Measurements from ENCODE around the gene DUOXA1.

DUOXA1 gene, protein sequence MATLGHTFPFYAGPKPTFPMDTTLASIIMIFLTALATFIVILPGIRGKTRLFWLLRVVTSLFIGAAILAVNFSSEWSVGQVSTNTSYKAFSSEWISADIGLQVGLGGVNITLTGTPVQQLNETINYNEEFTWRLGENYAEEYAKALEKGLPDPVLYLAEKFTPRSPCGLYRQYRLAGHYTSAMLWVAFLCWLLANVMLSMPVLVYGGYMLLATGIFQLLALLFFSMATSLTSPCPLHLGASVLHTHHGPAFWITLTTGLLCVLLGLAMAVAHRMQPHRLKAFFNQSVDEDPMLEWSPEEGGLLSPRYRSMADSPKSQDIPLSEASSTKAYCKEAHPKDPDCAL

DNA sequence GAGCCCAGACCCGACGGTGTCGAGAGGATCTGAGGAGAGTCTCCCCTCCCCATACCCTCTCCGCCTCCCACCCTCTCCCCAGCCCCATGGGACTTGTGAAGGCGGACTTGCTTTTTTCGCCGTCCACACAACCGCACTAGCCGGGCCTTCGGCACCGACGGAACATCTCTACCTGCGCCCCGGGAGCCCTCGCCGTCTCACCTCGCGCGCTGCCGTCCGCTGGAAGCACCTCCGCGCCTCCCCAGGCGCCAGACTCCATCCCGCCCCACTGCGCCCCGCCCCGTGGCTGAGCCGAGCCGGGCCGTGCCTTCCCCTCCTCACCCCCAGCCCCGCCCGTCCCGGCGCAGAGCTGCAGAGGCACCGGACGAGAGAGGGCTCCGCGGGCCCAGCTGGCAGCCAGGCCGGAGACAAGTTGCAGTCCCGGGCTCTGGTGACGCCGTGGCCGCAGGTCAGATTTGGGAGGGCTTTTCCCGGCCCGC, at the start of gene DUOXA1, which contains the start of gene DUOX1:
DUOXA1 (minus strand) TSS at position 229 of the 479 bp plus-strand sequence. CDS start 6,865 bp downstream, outside the sequence.
DUOX1 (plus strand) TSS at position 344 of the 479 bp plus-strand sequence. CDS start 1,973 bp downstream, outside the sequence.
- peak; percentile 80 for DNase-seq (ENCODE audit: low spot score)

DNA sequence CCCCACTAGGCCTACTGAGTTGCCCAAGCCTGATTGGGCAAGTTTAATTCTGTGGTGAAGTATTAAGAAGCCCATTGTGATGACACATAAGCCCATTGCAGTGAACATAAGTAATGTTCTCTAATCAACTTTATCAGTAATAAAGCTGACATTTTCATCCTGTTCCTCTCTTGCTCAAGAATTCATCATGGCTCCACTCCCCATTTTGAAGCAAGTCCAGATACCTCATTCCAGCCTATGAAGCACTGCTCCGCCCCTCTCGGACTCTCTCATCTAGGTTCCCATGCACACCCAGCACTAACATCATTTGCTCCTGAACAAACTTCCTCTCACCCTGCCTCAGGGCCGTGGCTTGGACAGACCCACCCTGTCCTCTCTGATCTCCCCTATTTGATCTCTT, 47.6 kb upstream of the DUOXA1 start:
- no peak for DNase-seq (ENCODE audit: low spot score)

DNA sequence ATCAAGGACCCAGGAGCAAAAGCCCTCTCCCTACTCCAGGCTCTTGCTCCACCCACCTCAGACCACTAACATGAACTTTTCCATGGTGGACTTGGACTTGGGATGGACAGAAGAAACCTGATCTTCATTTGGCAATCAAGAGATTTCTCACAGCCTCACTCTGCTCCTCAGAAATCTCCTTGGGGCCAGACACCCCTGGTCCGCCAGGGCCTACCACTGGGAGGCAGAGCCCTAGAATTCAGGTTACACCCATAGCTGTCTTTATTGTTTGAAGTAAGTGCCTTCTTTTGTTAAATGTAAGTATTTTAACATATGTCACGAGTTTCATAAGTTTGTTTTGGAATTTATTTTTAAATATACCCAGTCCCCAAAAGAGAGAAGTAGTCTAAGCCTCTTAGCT, 44.9 kb upstream of the DUOXA1 start:
- DNase-seq (ENCODE audit: low spot score): no peak

DNA sequence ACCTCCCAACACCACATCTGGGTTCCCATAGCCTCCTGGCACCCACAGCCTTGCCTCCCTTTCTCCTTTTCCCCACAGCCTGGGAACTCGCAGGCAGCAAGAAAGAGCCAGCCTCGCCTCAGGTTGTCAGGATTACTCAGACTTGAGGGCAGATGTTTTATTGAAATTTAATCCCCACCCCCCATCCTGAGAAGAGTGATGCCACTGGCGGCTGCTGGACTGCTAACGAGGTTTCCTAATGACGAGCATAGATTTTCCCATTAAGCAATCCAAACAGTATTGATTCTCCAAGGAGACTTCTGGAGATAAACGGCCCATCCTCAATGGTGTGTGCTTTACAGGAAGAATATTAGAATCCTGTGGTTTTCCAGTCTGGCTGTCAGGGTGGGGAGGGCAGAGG, 44.4 kb upstream of the DUOXA1 start:
- no peak for DNase-seq (ENCODE audit: low spot score)

DNA sequence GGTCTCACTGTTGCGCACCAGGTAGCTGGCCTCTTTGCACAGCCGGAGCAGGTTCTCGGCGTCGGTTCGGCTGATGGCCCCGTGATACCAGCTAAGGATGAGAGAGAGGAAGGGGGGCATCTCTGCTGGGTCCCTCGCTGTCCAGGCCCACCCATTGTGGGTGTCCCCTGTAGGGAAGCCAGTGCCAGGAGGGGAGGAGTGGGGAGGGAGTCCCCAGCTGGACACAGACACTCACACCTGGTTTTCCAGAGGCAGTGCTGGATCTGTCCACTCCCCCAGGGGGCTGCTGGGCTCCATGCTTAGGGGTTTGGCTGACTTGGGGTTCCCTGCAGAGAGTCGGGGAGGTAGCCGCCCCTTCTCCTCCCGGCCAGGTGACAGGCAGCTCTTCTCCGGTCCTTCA, 42.2 kb upstream of the DUOXA1 start:
- DNase-seq (ENCODE audit: low spot score): no peak

DNA sequence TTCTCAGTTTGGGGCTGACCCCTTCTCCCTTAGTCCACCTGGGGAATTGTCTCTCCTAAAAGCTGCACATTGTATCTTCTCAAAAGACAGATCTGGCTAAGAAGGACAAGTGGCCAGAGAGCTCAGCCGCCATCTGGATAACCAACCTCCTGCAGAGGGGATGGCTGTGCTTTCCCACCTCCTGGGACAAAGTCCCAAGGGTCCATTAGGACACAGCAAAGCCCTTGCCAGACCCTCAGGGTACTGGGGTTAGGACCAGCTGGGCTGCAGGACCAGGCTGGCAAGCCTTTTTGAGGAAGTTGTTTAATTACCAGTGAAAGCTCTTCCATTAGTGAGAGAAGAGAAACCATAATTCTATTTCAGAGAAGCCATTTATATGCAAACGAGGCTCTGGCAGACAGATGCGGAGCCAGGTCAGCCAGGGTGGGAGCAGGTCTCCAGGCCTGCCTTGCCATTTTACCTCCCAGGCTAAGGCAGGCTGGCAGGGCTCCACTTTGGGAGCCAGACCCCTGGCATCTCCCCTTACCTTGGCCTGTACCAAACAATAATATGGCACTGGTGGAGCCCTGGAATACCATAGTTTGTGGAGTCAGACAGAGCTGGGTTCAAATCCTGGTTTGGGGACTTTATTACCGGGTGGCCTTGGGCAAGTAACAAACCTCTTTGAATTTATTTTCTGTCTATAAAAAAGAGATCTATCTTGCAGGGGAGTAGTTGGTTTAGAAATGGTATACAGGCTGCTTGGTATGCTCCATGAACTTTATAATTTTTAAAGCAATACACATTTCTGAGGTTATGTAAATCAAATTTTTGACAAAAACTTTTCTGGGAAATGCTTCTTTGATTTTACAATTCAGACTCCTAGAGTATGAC, 40.2 kb upstream of the DUOXA1 start:
- DNase-seq (ENCODE audit: low spot score): no peak

DNA sequence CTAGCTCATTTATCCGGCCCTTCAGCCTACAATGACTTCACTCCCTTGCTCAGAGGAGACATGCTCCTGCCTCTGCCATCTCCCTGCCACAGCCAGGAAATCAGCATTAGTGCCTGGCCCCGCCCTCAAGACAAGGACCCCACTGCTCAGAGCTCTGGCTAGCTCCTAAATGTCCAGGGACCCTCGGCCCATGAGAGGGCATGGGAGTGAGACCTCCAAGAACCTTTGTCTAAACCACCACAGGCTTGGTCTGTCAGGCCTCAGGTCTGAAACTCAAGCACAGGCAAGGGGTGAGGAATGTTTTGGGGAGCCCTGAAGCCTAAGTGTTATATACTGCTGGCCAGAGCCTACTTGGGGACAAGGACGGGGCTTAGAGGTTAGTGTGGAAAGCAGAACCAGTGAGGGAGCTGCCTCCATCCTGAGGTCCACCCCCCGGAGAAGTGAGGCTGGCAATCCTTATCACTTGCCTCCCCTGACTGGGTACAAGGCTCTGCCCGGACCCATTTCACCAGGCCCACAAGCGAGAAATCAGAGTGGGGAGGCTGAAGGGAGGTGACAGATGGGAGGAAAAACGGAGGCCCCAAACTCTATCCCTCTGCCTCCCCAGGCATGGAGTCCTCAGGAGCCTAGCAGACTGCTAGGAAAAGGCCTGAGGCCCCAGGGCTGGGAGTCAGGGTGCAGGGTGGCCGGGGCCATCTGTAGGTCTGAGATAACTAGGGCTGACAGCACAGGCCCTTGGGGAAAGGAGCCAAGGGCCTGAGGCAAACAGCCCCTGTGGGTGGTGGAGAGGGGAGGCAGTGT, 39.3 kb upstream of the DUOXA1 start:
- no peak for DNase-seq (ENCODE audit: low spot score)

DNA sequence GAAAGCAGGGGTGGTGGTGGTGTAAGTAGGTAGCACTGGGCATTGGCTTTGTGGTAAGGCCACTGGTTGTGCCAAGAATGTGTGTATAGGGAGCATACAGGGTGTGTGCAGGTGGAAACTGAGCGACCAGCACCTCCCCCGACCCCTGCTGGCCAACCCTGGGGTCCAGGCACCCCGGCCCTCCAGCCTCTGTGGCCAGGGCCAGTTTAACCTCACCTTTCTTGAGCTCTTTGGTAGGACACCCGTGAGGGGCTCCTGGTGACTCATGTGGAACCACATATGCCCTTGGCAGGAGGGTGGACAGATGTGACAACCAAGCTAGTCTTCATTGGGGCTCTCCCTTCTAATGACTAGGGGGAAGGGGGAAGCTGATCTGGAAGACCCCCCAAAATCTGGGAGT, 38.6 kb upstream of the DUOXA1 start:
- no peak for DNase-seq (ENCODE audit: low spot score)

DNA sequence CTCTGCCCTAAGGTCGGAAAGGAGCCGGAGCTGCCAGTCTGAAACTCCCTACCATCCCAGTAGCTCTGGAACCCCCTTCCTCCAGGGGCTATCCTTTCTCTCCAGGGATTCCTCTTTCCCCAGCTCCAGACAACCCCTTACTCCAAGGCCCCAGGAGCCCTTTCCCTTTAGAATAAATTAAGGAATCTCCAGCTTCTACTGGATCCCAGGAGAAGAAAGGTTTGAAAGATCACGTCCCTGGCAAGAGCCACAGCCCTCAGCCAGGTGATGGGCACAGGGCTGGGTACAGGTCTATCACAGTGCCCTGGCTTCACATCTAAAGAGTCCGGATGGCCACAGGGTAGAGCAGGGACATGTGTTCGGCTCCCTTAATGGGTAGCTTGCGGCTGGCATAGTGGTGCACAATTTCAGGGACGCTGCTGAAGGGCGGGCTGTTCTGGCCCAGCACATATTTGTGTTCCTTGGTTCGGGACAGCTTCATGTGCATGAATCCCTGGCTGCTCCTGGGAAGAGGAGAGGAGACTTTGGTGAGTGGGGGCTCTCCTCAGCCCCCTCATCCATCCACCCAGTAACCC, 38.0 kb upstream of the DUOXA1 start:
- no peak for DNase-seq (ENCODE audit: low spot score)

DNA sequence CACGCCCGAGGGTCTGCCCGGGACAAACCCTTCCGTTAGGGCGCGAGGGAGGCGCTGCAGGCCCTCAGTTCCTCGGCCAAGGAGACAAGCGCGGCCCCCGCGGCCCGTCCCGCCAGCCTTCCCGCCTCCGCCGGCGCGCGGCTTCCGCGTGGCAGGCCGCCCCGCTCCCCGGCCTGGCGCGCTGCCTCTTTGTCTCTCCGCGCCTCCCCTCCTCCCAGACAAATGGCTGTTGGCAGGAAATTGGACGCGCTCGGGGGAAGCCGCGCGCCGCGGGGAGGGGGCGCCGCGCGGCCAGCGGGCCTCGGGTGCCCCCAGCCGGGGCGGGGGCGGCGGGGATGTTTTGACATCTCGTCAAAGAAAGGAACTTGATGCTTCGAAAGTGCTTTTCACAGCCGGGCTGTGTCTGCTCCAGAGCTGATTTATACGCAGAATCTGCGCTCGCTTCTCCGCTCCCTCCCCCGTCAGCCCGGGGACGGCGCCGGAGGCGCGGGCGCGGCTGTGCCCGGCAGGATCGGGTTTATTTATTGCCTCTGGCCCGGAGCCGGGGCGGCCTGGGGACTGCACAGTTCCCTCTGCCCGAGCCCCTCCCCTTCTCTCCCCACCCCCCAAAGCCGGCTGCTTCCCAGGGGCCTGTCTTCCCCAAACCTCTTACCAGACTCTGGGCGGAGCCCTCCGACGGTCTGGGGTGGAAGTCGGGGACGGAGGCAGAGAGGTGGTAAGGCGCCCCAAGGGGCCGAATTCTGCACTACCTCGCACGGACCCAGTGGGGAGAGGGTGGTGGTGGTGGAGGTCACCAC, 37.4 kb upstream of the DUOXA1 start:
- DNase-seq (ENCODE audit: low spot score): peak; percentile 85

DNA sequence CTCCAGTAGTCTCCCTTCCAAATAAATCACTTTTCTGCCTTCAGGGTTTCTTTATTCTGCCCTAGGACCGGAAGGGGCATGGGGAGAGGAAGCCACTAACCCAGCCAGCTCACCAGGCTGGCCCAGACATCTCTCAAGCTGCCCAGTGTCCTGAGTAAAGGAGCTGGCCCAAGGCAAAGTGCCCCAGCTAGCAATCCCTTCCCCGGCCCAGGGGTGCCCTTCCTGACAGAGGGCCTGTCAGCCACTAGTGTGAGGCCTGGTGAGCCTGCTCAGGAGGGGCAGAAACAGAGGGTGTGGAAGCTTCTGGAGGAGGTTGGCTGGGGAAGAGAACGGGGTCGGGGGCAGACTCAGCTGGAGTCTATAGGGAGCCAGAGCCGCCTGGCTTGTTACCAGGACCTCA, 35.9 kb upstream of the DUOXA1 start:
- DNase-seq (ENCODE audit: low spot score): no peak

DNA sequence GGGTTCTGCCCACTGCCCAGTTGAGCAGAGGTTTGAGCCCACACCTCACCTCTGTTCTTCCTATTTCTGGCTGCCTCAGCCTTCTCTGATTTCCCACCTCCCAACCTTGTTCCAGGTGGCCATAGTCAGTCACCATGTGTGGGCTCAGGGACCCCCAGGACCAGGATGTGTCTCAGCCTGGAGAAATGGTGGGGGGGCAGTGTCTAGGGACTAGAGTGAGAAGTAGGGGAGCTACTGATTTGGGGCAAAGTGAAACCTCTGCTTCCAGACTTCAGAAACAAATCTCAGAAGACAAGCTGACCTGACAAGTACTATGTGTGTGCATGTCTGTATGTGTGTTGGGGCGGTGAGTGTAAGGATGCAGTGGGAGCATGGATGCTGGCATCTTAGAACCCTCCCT, 35.2 kb upstream of the DUOXA1 start:
- DNase-seq (ENCODE audit: low spot score): no peak

DNA sequence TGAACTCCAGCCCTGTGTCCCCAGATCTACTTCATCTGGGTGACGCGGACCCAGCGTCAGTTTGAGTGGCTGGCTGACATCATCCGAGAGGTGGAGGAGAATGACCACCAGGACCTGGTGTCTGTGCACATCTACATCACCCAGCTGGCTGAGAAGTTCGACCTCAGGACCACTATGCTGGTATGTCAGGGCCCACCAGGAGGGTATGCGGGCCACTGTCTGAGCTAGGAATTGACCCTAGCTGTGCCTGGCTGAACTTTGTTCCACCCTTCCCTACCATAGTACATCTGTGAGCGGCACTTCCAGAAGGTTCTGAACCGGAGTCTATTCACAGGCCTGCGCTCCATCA, 33.8 kb upstream of the DUOXA1 start:
- no peak for DNase-seq (ENCODE audit: low spot score)

DNA sequence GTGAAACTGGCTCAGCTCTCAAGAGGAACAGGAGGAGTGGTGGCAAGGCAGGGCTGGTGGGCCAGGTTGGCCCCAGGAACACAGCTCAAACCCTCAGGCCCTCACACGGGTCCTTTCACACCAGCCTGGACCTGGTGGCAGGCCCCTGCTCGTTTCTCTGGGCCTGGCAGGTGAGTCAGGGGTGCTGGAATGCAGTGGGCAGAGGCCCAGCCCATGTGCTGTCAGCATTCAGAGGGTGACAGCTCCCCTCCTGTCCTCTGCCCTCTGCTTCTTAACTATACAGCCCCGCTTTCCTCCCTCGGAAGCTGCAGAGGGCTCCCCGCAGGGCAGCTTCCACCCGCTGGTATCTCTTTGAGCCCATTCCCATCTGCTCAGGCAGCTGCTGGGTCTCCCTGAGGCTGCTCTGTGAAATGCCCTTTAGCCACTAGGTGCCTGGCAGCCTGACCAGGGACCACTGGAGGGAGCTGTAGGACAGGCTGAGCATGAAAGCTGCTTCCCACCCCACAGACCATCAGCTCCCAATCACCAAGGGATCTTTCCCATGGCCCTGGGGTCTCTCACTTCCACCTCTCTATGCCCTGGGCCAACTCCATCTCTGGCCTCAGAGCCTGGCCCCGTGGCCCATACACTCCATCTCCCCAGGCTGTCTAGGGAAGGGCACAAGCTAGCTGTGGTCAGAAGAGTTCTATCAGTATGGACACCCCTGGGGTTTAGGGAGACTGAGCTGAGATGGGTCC, 33.3 kb upstream of the DUOXA1 start:
- peak; percentile 91 for DNase-seq (ENCODE audit: low spot score)

DNA sequence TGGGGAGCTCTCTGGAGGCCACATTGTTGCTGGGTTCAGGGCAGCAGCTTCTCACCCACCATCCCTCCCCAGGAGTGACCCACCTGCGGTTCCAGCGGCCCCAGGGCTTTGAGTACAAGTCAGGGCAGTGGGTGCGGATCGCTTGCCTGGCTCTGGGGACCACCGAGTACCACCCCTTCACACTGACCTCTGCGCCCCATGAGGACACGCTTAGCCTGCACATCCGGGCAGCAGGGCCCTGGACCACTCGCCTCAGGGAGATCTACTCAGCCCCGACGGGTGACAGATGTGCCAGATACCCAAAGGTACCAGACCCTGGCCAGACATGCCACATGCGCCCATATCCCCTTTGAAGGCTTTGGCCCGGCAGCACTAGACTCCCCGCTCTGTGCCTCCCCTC, 32.0 kb upstream of the DUOXA1 start:
- no peak for DNase-seq (ENCODE audit: low spot score)

DNA sequence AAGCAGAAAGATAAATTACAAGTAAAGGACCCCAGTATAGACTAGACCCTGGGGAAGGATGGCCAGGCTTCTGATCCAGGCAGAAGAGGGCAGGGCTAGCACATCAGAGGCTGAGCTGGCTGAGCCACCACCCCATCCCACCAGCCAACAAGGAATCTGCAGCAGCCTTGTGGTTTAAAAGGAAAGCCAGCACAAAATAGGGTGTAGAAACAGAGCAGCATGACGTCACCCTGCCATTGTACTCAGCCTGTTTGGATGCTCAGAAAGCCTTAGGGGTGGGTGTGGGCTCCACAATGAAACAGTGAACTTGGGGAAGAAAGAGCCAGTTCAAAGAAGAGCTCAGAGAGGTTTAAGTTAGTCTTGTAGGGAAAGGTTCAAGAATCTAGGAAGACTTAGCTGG, 28.3 kb upstream of the DUOXA1 start:
- DNase-seq (ENCODE audit: low spot score): peak; percentile 41

DNA sequence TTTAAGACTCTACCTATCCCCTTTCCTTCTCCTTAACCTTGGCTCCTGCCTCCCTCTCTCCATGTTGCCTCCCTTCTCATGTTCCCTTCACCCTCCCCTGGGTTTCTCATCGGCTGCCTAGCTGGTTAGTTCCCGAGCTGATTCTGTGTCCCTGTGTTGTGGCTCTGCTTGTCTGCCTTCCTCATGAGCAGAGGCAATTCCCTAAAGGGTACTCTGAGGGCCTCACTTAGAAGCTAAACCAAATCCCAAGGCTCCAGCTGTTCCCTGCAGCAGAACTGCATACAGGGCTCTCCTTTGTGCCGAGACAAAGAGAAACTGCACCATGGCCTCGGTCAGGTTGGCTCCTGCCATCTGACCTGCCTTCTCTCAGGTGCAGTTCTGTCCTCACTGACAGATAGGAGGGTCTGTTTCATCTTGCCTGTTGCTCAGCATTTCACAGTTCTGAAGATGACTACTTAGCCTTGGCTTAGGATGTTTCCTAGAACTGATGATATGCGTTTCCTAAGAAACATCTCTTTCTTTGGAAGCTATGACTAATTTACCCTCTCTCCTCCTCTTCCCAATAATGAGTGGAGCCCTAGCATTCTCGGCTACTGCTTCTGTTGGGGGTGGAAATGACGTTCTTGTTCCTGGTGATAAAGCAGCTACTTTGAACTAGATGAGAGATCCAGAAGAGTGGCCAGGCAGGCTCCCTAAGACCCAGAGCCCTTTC, 27.2 kb upstream of the DUOXA1 start:
- DNase-seq (ENCODE audit: low spot score): no peak

DNA sequence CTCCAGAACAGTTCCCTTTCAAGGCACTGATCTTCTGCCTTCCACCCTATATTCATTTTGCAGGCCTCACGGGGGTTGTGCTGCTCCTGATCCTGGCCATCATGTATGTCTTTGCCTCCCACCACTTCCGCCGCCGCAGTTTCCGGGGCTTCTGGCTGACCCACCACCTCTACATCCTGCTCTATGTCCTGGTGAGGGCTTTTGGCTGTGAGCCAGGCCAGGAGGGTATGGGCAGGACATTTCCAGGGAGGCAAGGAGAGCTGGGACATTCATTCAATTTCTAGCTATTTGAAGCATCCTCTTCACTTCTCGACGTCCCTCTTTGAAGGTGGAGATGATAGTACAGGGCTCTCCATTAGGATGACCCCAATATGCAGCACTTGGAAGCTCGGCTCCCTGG, 26.1 kb upstream of the DUOXA1 start:
- no peak for DNase-seq (ENCODE audit: low spot score)

DNA sequence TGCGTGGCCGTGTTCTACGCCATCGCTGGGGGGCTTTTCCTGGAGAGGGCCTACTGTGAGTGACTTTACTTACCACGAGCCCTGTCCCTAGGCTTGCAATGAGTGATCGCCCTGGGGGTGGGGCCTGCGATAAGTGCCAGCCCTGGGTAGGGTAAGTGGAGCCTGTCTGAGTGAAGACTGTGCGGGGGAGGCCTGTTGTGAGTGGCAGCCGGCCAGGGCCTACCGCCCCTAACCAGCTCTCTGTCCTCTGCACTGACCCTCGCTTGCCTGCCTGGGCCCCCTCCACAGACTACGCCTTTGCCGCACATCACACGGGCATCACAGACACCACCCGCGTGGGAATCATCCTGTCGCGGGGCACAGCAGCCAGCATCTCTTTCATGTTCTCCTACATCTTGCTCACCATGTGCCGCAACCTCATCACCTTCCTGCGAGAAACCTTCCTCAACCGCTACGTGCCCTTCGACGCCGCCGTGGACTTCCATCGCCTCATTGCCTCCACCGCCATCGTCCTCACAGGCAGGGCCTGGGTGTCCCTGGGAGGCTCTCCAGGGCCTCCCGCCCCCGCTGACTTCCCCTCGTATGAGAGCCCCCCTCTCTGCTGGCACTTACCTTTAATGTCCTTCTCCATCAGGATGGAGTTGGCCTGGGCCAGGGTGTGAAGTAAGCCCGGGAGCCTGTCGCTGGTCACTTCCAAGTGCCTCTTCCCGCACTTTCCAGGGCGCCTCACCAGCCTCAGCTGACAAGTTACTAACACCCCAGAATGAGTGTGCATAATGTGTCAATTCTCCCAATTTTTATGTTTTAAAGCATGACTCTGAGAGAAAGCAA, 22.5 kb upstream of the DUOXA1 start:
- no peak for DNase-seq (ENCODE audit: low spot score)

Data from iPS-NIHi11 (cell line).